Mucosa of descending colon (tissue), 3 donors: ENCODE measurements around the gene ARL16. TPM values are rescaled to one million over a fixed set of nuclear protein-coding genes. Genes with fewer than 3 reads are reported as not detected.

Experiments used
- ATAC-seq: fragments of 200-7000 bp; cut with Tn5 transposase; one replicate; pipeline ENCODE4 v1.9.1; 2020; ENCODE audit warnings: mild to moderate bottlenecking, moderate library complexity
- DNase-seq, 3 donors: peaks; one replicate each; pipeline ENCODE4 v3.0.0-alpha.2; 2020
- H3K36me3 ChIP-seq: fragments of 200-600 bp; one replicate; pipeline ENCODE4 v1.8.0; 2021; ENCODE audit warnings: low read depth, mild to moderate bottlenecking
- H3K4me1 ChIP-seq: fragments of 200-600 bp; one replicate; pipeline ENCODE4 v1.8.0; 2021; ENCODE audit warnings: low read depth, mild to moderate bottlenecking
- H3K4me3 ChIP-seq: fragments of 200-600 bp; one replicate; pipeline ENCODE4 v1.8.0; 2021; ENCODE audit warnings: mild to moderate bottlenecking
- H3K9me3 ChIP-seq: fragments of 200-600 bp; one replicate; pipeline ENCODE4 v1.8.0; 2021; ENCODE audit warnings: mild to moderate bottlenecking
- CTCF ChIP-seq: fragments of 200-600 bp; IDR thresholded peaks from one replicate; pipeline ENCODE4 v1.8.0; 2022; ENCODE audit warnings: antibody characterized with exemption, mild to moderate bottlenecking
- intact Hi-C, 2 donors: fragments of 100-400 bp; cut with DNase I in 1 of 2; cut with micrococcal nuclease in 1 of 2; formaldehyde crosslinking; loops; one replicate each; pipeline versions ENCODE4 v1.11.0 to v1.11.1; 2022; cut with DNase I, micrococcal nuclease
- total RNA-seq, 3 donors: library from RNA; stranded (reverse); fragmentation: NEBNext Ultra II Directional in 2 of 3; extraction: Animal tissue kit (Norgen Biotek cat#: 25700) in 2 of 3; gene quantifications; one replicate each; pipeline versions ENCODE4 v1.2.1 to v1.2.4, GENCODE V29; 2021 to 2023
- donor health status: DM: no; HTN: no; CAD: no; lungs with moderate emphysema.
- donor health status: DM: no; HTN: no; CAD: no.
- donor health status: DM: no; HTN: yes; CAD: no.

The ARL16 gene
- total RNA-seq, 3 donors from 2014 or later = 14.0 to 27.6 (median 26.1) TPM

- ATAC-seq = no peak
- no peak for TF ChIP-seq CTCF
- intact Hi-C loops = no loop called here
- no peak overlapping the region for H3K4me3 ChIP-seq
- peaks cover 10% of the 10 kb centered on the region for H3K4me1 ChIP-seq
- no peaks in the 10 kb centered on the region for H3K9me3 ChIP-seq
- no peaks in the 10 kb centered on the region for H3K36me3 ChIP-seq
- no peak for DNase-seq
Measured at GRCh38 chr17:81660441-81660840, 23.2 kb downstream of the ARL16 start.

- Histone ChIP-seq H3K4me1 (peaks cover 4% of the 10 kb centered on the region), H3K4me3 (no peak overlapping the region), H3K36me3 (no peaks in the 10 kb centered on the region), H3K9me3 (no peaks in the 10 kb centered on the region)
- intact Hi-C loops = no loop called here
- DNase-seq (no peak), ATAC-seq (no peak)
- no peak for TF ChIP-seq CTCF
Measured at GRCh38 chr17:81659038-81659437, 24.6 kb downstream of the ARL16 start.

GRCh38 chr17:81656835-81657234 is 26.8 kb downstream of the ARL16 start:
- Histone ChIP-seq H3K4me1 (peaks cover 4% of the 10 kb centered on the region), H3K36me3 (no peaks in the 10 kb centered on the region), H3K4me3 (no peak overlapping the region), H3K9me3 (no peaks in the 10 kb centered on the region)
- DNase-seq (no peak), ATAC-seq (no peak)
- intact Hi-C loops = no loop called here
- TF ChIP-seq CTCF = no peak

GRCh38 chr17:81656118-81656743 is 27.4 kb downstream of the ARL16 start, which contains the start of gene PDE6G:
TSS of gene PDE6G (minus strand) at chr17:81656542. CDS start at chr17:81653305, 3,237 bp downstream.
- peaks cover 4% of the 10 kb centered on the region for H3K4me1 ChIP-seq
- no peaks in the 10 kb centered on the region for H3K36me3 ChIP-seq
- ATAC-seq = no peak

GRCh38 chr17:81655378-81656117 is 28.0 kb downstream of the ARL16 start:
- DNase-seq = no peak
- no peak for ATAC-seq
- no peaks in the 10 kb centered on the region for H3K36me3 ChIP-seq
- no peak for TF ChIP-seq CTCF
- no peaks in the 10 kb centered on the region for H3K9me3 ChIP-seq
- intact Hi-C loops = no loop called here
- no peak overlapping the region for H3K4me3 ChIP-seq
- H3K4me1 ChIP-seq = peaks cover 4% of the 10 kb centered on the region

More at GRCh38 chr17:81656118-81656743, 27.4 kb downstream of the ARL16 start, which contains the start of gene PDE6G:
- intact Hi-C loops = no loop called here
- Histone ChIP-seq H3K4me3 (no peak within 1 kb of the TSS), H3K9me3 (no peaks in the 10 kb centered on the region)
- no peak for DNase-seq
- TF ChIP-seq CTCF = no peak
